Naive thymus-derived CD8-positive, alpha-beta T cell (primary cell): ENCODE data around the gene ARID3C. TPM values are rescaled to one million over a fixed set of nuclear protein-coding genes. Genes with fewer than 3 reads are reported as not detected.

ENCODE experiments used
- ATAC-seq, 2 donors: fragments of 150-1000 bp; cut with Tn5 transposase in 1 of 2; sonication (Bioruptor Pico), chemical (Tn5 transposase) in 1 of 2; 1 replicate in 1 of 2; 2 replicates in 1 of 2; pipeline ENCODE4 v1.10.0; 2021; ENCODE audit warnings: mild to moderate bottlenecking in 2 of 2, moderate library complexity in 2 of 2
- POLR2A ChIA-PET: fragments of 350-600 bp; sonication (Branson Sonifier 250); formaldehyde crosslinking; loops from one replicate; lab custom pipeline; 2021; ENCODE audit warnings: antibody characterized with exemption; lab: Charles Lee
- DNase-seq, 10 donors: peaks; one replicate each; pipeline versions ENCODE4 v3.0.0 to v3.0.0-alpha.2; 2020 to 2022
- H3K27ac Mint-ChIP-seq, 10 donors: one replicate each; pipeline ENCODE4 v1.8.0; 2020 to 2022; ENCODE audit warnings: mild to moderate bottlenecking in 10 of 10, mixed read lengths in 10 of 10, moderate library complexity in 4 of 10, inconsistent platforms in 1 of 10
- H3K27me3 Mint-ChIP-seq, 5 donors: one replicate each; pipeline ENCODE4 v1.8.0; 2021 to 2022; ENCODE audit warnings: mixed read lengths in 5 of 5
- H3K36me3 Mint-ChIP-seq, 3 donors: one replicate each; pipeline ENCODE4 v1.8.0; 2020 to 2022; ENCODE audit warnings: mixed read lengths in 3 of 3, mild to moderate bottlenecking in 2 of 3, inconsistent platforms in 1 of 3
- H3K4me1 Mint-ChIP-seq, 4 donors: one replicate each; pipeline ENCODE4 v1.8.0; 2021 to 2022; ENCODE audit warnings: mixed read lengths in 4 of 4
- H3K4me3 Mint-ChIP-seq, 10 donors: one replicate each; pipeline ENCODE4 v1.8.0; 2020 to 2022; ENCODE audit warnings: mild to moderate bottlenecking in 10 of 10, mixed read lengths in 10 of 10, moderate library complexity in 6 of 10, inconsistent platforms in 1 of 10
- H3K9me3 Mint-ChIP-seq, 9 donors: one replicate each; pipeline ENCODE4 v1.8.0; 2020 to 2022; ENCODE audit warnings: mixed read lengths in 9 of 9, mild to moderate bottlenecking in 3 of 9, inconsistent platforms in 1 of 9, moderate library complexity in 1 of 9
- polyA plus RNA-seq, 3 donors: library from polyadenylated mRNA; unstranded; fragments of 300-500 nt; fragmentation: Illumina TruSeq; gene quantifications; one replicate each; pipeline ENCODE4 v1.2.3, GENCODE V29; 2021
- total RNA-seq, 8 experiments: library from RNA in 2 of 8; stranded (reverse) in 2 of 8; gene quantifications; one replicate each; pipeline ENCODE4 v1.2.3 and lab custom pipeline; 2021 to 2026

The ARID3C gene
- total and polyA plus RNA-seq, 5 experiments from 2014 or later: 0.27 TPM; not detected in 4

DNA sequence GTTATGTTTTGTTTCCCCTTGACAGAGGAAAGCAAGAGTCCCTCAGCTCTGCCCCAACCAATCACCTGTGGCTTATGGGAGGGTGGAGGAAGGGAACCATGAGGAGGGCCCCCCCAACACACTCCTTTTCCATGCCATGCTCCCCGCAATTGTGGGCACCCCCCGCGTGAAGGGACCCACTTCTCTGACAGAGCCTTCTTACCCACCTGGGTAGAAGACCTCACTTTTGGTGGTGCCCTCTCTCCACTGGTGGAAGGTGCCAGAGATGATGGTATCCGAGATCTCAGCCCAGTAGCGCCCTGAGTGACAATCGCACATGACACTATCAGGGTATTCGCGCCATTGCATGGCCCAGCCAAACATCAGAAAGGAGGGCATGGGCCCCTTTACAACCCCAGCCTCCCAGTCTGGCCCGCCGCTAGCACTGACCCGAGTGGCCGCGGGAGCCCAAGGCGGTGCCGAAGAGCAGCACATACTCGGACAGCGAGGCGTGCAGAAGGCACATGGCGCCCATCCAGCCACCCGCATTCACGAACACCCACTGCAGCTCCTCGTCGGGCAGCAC lies 8.0 kb upstream of the ARID3C start:
- peak overlapping the region; percentile 63 to 95 (median 89) for H3K27ac Mint-ChIP-seq
- POLR2A ChIA-PET: interaction anchor here (0.6 to 5.5 kb wide), 14 partner anchors 9 to 1020 kb away, joined by 3 to 55 read pairs (median 8); partner anchors contain the start of genes CCL27, DCTN3, GALT and IL11RA

DNA sequence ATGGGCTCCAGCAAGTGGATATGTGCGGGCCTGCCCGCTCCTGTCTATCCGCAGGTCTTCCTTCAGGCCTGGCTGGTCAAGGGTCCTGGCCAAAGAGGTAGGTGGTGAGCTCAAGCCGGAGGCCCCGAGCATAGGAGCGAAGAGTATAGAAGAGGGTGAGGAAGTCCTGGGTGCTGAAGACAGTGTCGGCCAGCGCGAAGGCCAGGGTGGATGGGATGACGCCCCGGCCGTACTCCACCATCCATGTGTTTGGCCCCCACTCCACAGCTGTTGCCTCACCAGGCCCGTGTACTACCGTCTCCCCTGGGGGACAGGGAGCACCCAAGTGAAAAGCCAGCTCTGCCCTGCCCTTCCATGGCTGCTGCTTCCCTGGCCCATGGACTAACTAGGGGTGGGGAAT lies 6.7 kb upstream of the ARID3C start:
- Mint-ChIP-seq H3K4me1 (peaks cover 20 to 42% (median 34%) of the 10 kb centered on the region in 4 donors), H3K9me3 (no peaks in the 10 kb centered on the region), H3K36me3 (peaks cover 0 to 4% (median 0%) of the 10 kb centered on the region in 3 donors), H3K27ac (peak overlapping the region in 2 of 10 donors; percentile 4 to 73), H3K27me3 (peaks cover 0 to 4% (median 0%) of the 10 kb centered on the region in 5 donors), H3K4me3 (peak overlapping the region in 9 of 10 donors; percentile 14 to 86 (median 49))
- POLR2A ChIA-PET: interaction anchor here (0.6 to 5.5 kb wide), 6 partner anchors 11 to 603 kb away, joined by 3 to 51 read pairs (median 14); partner anchors contain the start of genes CCL27, DCTN3, GALT and RPP25L
- DNase-seq (no peak), ATAC-seq (no peak)

More for the DNA sequence above, 8.0 kb upstream of the ARID3C start:
- no peak for DNase-seq
- Mint-ChIP-seq H3K27me3 (no peaks in the 10 kb centered on the region), H3K4me3 (peak overlapping the region; percentile 82 to 93 (median 90)), H3K4me1 (peaks cover 20 to 42% (median 34%) of the 10 kb centered on the region in 4 donors), H3K36me3 (peaks cover 0 to 4% (median 0%) of the 10 kb centered on the region in 3 donors), H3K9me3 (no peaks in the 10 kb centered on the region)
- ATAC-seq: no peak

DNA sequence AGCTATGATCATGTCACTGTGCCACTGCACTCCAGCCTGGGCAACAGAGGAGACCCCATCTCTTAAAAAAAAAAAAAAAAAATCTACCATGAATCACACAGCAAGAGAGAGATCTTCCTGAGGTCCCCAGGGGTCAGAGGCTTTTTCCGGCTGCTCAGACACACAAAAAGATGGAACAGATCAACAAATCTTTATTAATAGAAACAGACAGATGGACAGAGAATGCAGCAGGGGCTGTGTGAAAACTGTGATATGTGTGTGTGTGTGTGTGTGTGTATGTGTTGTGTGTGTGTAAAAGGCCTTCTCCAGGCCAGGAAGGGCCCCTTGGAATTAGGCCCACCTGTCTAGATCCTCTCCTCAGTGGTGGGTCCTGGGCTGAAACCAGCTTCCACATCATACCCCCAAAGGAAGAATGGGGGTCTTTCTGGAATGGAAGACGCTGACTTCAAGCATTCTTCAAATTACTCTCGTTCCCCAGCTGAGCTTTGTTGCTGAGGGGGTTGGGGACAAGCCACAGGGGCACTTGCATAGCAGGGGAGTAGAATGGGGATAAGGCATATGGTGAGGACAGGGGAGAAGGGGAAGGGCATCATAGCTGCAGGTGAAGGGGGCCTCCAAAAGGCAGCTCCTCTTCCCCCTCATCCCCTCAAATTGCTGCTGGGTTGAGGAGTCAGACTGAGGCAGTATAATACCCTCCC lies 5.8 kb upstream of the ARID3C start:
- H3K27ac Mint-ChIP-seq: peak overlapping the region in 2 of 10 donors; percentile 20 to 25

DNA sequence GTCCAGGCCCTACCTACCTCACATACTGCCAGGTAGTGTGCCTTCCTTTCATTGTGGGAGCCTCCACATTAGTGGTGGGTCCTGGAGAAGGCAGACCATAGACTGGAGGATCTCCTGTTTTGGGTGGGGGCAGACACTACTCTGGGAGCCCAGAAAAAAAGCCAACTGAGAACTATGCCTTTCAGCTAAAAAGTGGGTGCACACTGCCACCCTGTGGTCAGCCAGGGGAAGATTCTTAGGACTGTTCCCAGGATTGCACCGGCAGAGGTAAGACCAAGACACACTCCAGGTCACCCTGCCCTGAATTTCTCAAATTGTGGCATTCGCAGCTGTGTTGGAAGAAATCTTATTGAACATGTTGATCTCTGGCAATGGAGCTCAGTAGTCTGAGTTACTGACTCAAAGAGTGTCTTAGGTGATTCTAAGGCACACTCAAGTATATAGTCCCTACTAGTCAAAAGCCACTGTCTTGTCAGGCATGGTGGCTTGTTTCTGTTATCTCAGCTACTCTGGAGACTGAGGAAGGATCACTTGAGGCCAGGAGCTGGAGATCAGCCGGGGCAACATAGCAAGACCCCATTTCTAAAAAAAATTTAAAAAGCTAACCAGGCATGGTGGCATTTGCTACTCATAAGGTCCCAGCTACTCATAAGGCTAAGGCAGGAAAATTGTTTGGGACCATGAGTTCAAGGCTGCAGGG lies 5.1 kb upstream of the ARID3C start:
- DNase-seq: peak; percentile 61 to 86 (median 74)

More for the DNA sequence above, 5.8 kb upstream of the ARID3C start:
- DNase-seq (no peak), ATAC-seq (no peak)
- peaks cover 23 to 42% (median 36%) of the 10 kb centered on the region in 4 donors for H3K4me1 Mint-ChIP-seq
- H3K27me3 Mint-ChIP-seq: peaks cover 0 to 12% (median 3%) of the 10 kb centered on the region in 5 donors
- peaks cover 0 to 4% (median 0%) of the 10 kb centered on the region in 3 donors for H3K36me3 Mint-ChIP-seq
- no peaks in the 10 kb centered on the region for H3K9me3 Mint-ChIP-seq
- peak overlapping the region in 3 of 10 donors; percentile 18 to 67 (median 49) for H3K4me3 Mint-ChIP-seq
- POLR2A ChIA-PET: interaction anchor here (0.6 to 5.5 kb wide), 7 partner anchors 12 to 602 kb away, joined by 3 to 51 read pairs (median 6); partner anchors contain the start of genes DCTN3, GALT and RPP25L

DNA sequence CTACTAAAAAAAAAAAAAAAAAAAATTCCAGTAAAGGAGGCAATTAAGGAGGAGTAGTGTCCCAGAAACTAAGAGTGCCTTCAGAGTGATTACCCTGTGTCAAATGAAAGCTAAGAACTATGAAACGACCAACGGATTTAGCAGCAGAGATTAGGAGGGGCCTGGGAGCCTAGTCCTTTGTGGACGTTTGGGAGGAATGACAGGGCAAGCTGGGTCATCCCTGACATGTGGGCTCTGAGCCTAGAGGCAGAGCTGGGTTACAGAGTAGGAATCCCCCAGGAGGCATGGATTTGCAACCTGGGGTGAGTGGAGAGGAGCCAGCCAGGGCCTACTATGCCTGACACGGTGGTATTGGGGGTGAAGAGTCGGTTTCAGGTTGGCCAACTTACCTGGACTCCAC lies 4.3 kb upstream of the ARID3C start:
- POLR2A ChIA-PET: interaction anchor here (0.7 to 5.5 kb wide), 5 partner anchors 11 to 60 kb away, joined by 3 to 51 read pairs (median 6); partner anchors contain the start of genes DCTN3, GALT and RPP25L
- Mint-ChIP-seq H3K27ac (peak overlapping the region in 1 of 10 donors; percentile 38), H3K36me3 (peaks cover 0 to 7% (median 0%) of the 10 kb centered on the region in 3 donors), H3K4me3 (no peak overlapping the region), H3K9me3 (no peaks in the 10 kb centered on the region), H3K4me1 (peaks cover 27 to 48% (median 38%) of the 10 kb centered on the region in 4 donors), H3K27me3 (peaks cover 6 to 28% (median 16%) of the 10 kb centered on the region in 5 donors)
- DNase-seq (no peak), ATAC-seq (no peak)

More for the DNA sequence above, 5.1 kb upstream of the ARID3C start:
- H3K4me3 Mint-ChIP-seq: peak overlapping the region in 3 of 10 donors; percentile 8 to 55 (median 24)
- ATAC-seq: peak; percentile 17 to 26
- POLR2A ChIA-PET: interaction anchor here (1.5 to 5.5 kb wide), 4 partner anchors 11 to 22 kb away, joined by 3 to 51 read pairs (median 12); partner anchors contain the start of genes DCTN3, GALT and RPP25L
- H3K27me3 Mint-ChIP-seq: peaks cover 2 to 19% (median 10%) of the 10 kb centered on the region in 5 donors
- H3K27ac Mint-ChIP-seq: peak overlapping the region in 3 of 10 donors; percentile 1 to 8 (median 2)
- no peaks in the 10 kb centered on the region for H3K9me3 Mint-ChIP-seq
- peaks cover 0 to 4% (median 0%) of the 10 kb centered on the region in 3 donors for H3K36me3 Mint-ChIP-seq
- H3K4me1 Mint-ChIP-seq: peaks cover 26 to 49% (median 40%) of the 10 kb centered on the region in 4 donors

DNA sequence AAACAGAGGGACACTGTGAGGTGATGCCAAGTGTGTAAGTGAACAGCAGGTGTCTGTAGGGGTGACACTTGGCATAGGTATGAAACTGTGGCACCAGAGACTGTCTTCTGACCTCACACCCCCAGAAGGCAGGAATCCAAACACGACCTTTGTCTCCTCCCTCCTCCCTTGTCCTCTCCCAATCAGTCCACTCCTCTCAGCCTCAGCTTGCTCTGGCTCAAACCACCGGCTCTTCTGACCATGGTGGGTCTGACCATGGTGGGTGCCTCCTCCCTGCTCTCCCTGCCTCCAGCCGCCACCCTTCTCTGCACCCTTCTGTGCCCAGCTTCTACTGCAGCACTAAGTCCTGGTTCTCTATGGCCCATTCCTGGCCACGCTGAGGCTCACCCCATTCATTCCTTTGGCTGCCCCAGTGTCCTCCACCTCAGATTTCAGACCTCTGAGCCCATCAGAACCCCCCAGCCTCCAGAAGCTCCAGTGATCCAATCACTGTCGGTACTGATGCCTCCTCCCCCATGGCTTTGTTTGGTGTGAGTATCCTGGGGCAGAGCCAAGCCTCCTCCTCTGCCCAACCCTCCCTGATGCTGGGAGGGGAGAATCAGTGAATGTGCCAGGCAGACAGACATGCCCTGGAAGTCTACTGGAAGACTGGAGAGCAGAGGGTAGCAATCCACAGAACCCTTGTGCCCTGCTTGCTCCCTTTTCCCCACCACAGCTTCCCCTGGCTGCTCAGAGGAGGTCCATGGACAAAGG lies 1.7 kb upstream of the ARID3C start:
- ATAC-seq (no peak), DNase-seq (no peak)
- POLR2A ChIA-PET: interaction anchor here (1.9 kb wide), 1 partner anchor 18 kb away, joined by 7 read pairs; the partner anchor contains the start of gene RPP25L
- Mint-ChIP-seq H3K27me3 (peaks cover 18 to 54% (median 39%) of the 10 kb centered on the region in 5 donors), H3K4me3 (peak overlapping the region in 6 of 10 donors; percentile 24 to 89 (median 69)), H3K27ac (peak overlapping the region in 3 of 10 donors; percentile 13 to 80 (median 33)), H3K36me3 (peaks cover 0 to 7% (median 0%) of the 10 kb centered on the region in 3 donors), H3K4me1 (peaks cover 18 to 38% (median 25%) of the 10 kb centered on the region in 4 donors), H3K9me3 (no peaks in the 10 kb centered on the region)

DNA sequence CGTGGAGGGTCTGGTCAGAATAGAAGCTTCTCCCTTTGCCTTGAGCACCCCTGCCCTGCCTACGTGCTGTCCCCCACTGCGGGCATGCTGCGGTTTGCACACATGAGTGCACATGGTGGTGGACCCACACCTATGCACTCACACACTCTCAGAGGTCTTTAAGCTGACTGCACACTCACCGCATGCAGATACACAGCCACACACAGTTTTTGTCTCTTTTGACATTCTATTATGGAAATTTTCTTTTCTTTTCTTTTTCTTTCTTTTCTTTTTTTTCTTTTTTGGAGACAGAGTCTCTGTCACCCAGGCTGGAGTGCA lies 584 bp upstream of the ARID3C start:
- H3K27ac Mint-ChIP-seq: peak overlapping the region in 1 of 10 donors; percentile 80
- H3K27me3 Mint-ChIP-seq: peaks cover 18 to 63% (median 45%) of the 10 kb centered on the region in 5 donors
- H3K4me1 Mint-ChIP-seq: peaks cover 14 to 29% (median 22%) of the 10 kb centered on the region in 4 donors
- H3K4me3 Mint-ChIP-seq: peak overlapping the region; percentile 73 to 89 (median 82)
- no peak for ATAC-seq
- H3K36me3 Mint-ChIP-seq: peaks cover 0 to 3% (median 0%) of the 10 kb centered on the region in 3 donors
- POLR2A ChIA-PET: interaction anchor here (1.0 to 1.3 kb wide), 4 partner anchors 9 to 16 kb away, joined by 3 to 6 read pairs (median 4); partner anchors contain the start of genes DCTN3 and SIGMAR1
- H3K9me3 Mint-ChIP-seq: no peaks in the 10 kb centered on the region
- no peak for DNase-seq

DNA sequence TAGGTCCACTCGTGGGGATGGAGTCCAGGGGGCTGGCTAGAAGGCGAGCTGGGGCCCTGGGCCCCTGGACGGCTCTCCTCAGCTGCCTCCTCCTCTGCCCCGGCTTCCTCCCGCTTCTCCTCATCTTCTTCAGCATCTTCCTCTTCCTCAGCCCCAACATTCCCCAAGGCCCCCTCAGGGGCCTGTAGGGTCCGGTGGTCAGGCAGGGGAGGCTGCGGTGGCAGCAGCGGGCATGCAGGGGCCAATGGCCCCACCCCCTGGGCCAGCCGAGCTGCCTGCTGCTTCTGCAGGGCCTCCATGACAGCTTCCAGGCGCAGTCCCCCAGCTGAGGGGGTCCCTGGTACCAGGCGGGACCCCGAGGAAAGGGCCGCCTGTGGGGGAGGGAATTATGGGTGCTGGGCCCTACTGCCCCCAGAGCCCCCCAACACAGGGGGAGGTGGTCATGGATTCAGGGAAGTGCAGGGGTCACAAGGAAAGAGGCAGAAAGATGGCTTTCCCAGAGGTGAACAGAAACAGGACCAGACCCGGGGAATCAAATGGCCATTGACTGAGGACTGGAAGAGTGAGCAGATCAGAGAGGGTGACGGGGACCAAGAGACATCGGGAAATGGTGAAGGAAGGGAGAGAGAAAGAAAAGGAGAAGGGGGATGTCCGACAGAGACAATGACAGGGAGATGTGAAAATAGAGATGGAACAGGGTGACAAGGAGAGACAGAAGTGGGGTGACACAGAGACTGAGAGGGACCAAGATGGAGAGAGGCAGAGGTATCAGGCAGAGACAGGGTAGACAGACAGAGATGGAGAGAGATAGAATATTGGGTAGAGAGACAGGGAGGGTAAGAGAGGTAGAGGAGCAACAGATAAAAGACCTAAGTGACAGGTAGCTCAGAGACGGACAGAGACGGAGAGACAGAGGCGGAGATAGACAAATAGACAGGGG lies 880 bp downstream of the ARID3C start:
- H3K4me1 Mint-ChIP-seq: peaks cover 21 to 32% (median 25%) of the 10 kb centered on the region in 4 donors
- peak overlapping the region in 6 of 10 donors; percentile 3 to 75 (median 34) for H3K27ac Mint-ChIP-seq
- peaks cover 0 to 3% (median 0%) of the 10 kb centered on the region in 3 donors for H3K36me3 Mint-ChIP-seq
- H3K27me3 Mint-ChIP-seq: peaks cover 26 to 75% (median 53%) of the 10 kb centered on the region in 5 donors
- peak overlapping the region; percentile 70 to 95 (median 85) for H3K4me3 Mint-ChIP-seq
- H3K9me3 Mint-ChIP-seq: peaks cover 0 to 2% (median 0%) of the 10 kb centered on the region in 9 donors
- ATAC-seq: peak in 1 of 2 donors; percentile 5
- POLR2A ChIA-PET: interaction anchor here (0.6 to 1.3 kb wide), 3 partner anchors 9 to 1137 kb away, joined by 3 to 4 read pairs (median 3); partner anchors contain the start of gene SIGMAR1
- no peak for DNase-seq

DNA sequence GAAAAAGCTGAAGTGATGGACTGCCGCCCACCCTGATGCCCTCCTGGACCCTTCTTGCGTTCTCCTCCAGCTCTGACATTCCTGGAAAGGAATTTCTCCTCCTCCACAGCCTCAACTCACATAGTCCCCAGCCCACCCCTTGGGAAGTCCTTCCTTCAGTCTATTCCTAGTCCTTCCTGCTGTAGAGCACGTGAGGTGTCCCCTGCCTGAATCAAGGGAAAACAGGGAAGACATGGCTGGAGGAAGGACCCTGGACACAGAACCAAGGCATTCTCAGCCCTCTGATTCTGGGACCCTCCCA lies 3.7 kb downstream of the ARID3C start:
- DNase-seq: no peak
- H3K9me3 Mint-ChIP-seq: peaks cover 0 to 2% (median 0%) of the 10 kb centered on the region in 9 donors
- POLR2A ChIA-PET: interaction anchor here (1.9 to 4.7 kb wide), 2 partner anchors 13 kb away, joined by 9 to 32 read pairs; partner anchors contain the start of genes RPP25L and SIGMAR1
- ATAC-seq: no peak
- H3K36me3 Mint-ChIP-seq: peaks cover 0 to 5% (median 3%) of the 10 kb centered on the region in 3 donors
- H3K27ac Mint-ChIP-seq: no peak overlapping the region
- peak overlapping the region in 1 of 10 donors; percentile 26 for H3K4me3 Mint-ChIP-seq
- peaks cover 17 to 43% (median 35%) of the 10 kb centered on the region in 4 donors for H3K4me1 Mint-ChIP-seq
- peaks cover 30 to 81% (median 64%) of the 10 kb centered on the region in 5 donors for H3K27me3 Mint-ChIP-seq
